Measurements from ENCODE around the gene ARHGAP24.

GRCh38 chr4:85780664-85781063 is 305.7 kb downstream of the ARHGAP24 start:
- TF ChIP-seq POLR2AphosphoS5 (IDR thresholded peaks at IDR 0.05; ENCODE audit: low read depth) (no peak), CREB1 (CRISPR knock-in tag; IDR thresholded peaks at IDR 0.05; ENCODE audit: low read depth) (no peak), CTCF (conservative IDR thresholded peaks at IDR 0.05; ENCODE audit: low read depth in 2 of 2) (no peak), EZH2phosphoT487 (IDR thresholded peaks at IDR 0.05; ENCODE audit: unreplicated experiment) (no peak), ZNF331 (CRISPR knock-in tag; IDR thresholded peaks at IDR 0.05; ENCODE audit: low read depth) (no peak), EZH2 (IDR thresholded peaks at IDR 0.05; ENCODE audit: low read depth, unreplicated experiment) (no peak), JUNB (IDR thresholded peaks at IDR 0.05; ENCODE audit: unreplicated experiment) (no peak), ETS1 (IDR thresholded peaks at IDR 0.05) (no peak), ZNF462 (CRISPR knock-in tag; IDR thresholded peaks at IDR 0.05) (no peak), REST (IDR thresholded peaks at IDR 0.05; ENCODE audit: unreplicated experiment) (no peak), ZNF114 (CRISPR knock-in tag; IDR thresholded peaks at IDR 0.05) (no peak), STAT1 (IDR thresholded peaks at IDR 0.05; ENCODE audit: unreplicated experiment) (no peak), NANOG (IDR thresholded peaks at IDR 0.05; ENCODE audit: borderline replicate concordance) (no peak)
